ENCODE data around the gene ALOX15. TPM values are rescaled to one million over a fixed set of nuclear protein-coding genes. Genes with fewer than 3 reads are reported as not detected.
"Not testable (repeated sequence)": the region's sequence is repeated elsewhere in the genome, so short reads cannot be mapped to it uniquely, and the experiment has no call there.

Gene ALOX15, protein sequence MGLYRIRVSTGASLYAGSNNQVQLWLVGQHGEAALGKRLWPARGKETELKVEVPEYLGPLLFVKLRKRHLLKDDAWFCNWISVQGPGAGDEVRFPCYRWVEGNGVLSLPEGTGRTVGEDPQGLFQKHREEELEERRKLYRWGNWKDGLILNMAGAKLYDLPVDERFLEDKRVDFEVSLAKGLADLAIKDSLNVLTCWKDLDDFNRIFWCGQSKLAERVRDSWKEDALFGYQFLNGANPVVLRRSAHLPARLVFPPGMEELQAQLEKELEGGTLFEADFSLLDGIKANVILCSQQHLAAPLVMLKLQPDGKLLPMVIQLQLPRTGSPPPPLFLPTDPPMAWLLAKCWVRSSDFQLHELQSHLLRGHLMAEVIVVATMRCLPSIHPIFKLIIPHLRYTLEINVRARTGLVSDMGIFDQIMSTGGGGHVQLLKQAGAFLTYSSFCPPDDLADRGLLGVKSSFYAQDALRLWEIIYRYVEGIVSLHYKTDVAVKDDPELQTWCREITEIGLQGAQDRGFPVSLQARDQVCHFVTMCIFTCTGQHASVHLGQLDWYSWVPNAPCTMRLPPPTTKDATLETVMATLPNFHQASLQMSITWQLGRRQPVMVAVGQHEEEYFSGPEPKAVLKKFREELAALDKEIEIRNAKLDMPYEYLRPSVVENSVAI
- under 1 TPM in 1 of 2 experiments, not detected in 1; 0.36 TPM for total RNA-seq
- polyA plus RNA-seq (2013, experiment 1 of 2): 0.19 TPM
- polyA plus RNA-seq (2013, experiment 2 of 2): 0.18 TPM
- total RNA-seq: 0 to 0.57 (median 0.06) reads per million in 172 experiments

DNA sequence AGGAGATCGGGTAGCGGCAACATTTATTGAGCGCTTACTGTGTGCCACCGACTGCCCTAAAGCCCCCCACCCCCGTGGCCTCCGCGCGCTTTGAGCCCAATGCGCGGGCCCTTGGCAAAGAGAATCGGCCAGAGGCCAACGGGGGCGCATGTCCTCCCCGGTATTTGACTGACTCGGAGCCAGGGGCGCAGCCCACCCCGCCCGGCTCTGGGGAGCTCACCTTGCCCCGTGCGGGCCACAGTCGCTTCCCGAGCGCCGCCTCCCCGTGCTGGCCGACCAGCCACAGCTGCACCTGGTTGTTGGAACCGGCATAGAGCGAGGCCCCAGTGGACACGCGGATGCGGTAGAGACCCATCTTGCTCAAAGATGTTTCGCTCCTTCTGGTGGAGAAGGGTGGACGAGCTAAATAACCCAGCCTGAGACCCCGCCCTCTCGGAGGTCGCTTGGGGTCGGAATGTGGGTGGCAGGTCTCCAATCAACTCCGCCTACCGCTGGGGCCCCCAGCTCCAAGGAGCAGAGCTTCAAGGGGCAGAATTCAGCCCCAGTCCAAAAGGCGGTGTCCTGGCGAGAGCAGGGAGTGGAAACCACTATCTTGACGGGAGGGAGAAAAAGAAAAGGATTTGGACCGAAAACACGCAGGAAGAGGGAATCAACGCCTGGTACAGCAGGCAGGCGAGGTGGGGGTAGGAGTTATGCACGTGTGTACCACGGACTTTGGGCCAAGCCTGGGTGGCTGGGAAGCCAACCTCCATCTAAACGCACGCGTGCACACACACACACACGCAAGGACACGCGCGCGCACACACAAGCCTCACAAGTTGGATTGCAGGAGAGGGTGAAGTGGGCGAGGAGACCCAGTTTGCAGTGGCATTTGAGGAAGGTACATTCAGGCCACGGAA, at the start of gene ALOX15:
Gene ALOX15, minus strand, starts transcription at position 382 of the 899 bp plus-strand sequence. Its CDS starts 27 bp downstream, at position 355.
- Histone ChIP-seq H3K36me3 (ENCODE audit: insufficient read depth, low read length) (no peaks in the 10 kb centered on the region), H3K27ac (ENCODE audit: low read depth in 1 of 2, low read length in 2 of 2) (no peak within 1 kb of the TSS), H3K9me3 (ENCODE audit: control insufficient read depth in 1 of 2, insufficient read depth in 1 of 2, low read length in 2 of 2) (peaks cover 0 to 4% of the 10 kb centered on the region in 2 experiments), H3K4me1 (ENCODE audit: insufficient read depth, low read length) (peaks cover 10% of the 10 kb centered on the region), H3K27me3 (ENCODE audit: control insufficient read depth in 1 of 2, insufficient read depth in 2 of 2, low read length in 2 of 2) (peaks cover 42 to 49% of the 10 kb centered on the region in 2 experiments), H3K4me3 (ENCODE audit: low read length) (no peak within 1 kb of the TSS)
- TF ChIP-seq, protein P1, sequence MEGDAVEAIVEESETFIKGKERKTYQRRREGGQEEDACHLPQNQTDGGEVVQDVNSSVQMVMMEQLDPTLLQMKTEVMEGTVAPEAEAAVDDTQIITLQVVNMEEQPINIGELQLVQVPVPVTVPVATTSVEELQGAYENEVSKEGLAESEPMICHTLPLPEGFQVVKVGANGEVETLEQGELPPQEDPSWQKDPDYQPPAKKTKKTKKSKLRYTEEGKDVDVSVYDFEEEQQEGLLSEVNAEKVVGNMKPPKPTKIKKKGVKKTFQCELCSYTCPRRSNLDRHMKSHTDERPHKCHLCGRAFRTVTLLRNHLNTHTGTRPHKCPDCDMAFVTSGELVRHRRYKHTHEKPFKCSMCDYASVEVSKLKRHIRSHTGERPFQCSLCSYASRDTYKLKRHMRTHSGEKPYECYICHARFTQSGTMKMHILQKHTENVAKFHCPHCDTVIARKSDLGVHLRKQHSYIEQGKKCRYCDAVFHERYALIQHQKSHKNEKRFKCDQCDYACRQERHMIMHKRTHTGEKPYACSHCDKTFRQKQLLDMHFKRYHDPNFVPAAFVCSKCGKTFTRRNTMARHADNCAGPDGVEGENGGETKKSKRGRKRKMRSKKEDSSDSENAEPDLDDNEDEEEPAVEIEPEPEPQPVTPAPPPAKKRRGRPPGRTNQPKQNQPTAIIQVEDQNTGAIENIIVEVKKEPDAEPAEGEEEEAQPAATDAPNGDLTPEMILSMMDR (IDR thresholded peaks at IDR 0.05): no peak
- H3K27me3 Mint-ChIP-seq: peaks cover 85% of the 10 kb centered on the region
- intact Hi-C loops (cut with DNase I, micrococcal nuclease): no loop called here
- H3K4me1 Mint-ChIP-seq (ENCODE audit: low read depth): peaks cover 7% of the 10 kb centered on the region
- no peak for DNase-seq
- CTCF ChIA-PET: no interaction called here
- H3K9me3 Mint-ChIP-seq: no peaks in the 10 kb centered on the region
- no peak within 1 kb of the TSS for H3K4me3 Mint-ChIP-seq
- ATAC-seq (ENCODE audit: poor library complexity): no peak
- H3K27ac Mint-ChIP-seq: no peak within 1 kb of the TSS
- no peaks in the 10 kb centered on the region for H3K36me3 Mint-ChIP-seq (ENCODE audit: low read depth)
- POLR2A ChIA-PET: no interaction called here

DNA sequence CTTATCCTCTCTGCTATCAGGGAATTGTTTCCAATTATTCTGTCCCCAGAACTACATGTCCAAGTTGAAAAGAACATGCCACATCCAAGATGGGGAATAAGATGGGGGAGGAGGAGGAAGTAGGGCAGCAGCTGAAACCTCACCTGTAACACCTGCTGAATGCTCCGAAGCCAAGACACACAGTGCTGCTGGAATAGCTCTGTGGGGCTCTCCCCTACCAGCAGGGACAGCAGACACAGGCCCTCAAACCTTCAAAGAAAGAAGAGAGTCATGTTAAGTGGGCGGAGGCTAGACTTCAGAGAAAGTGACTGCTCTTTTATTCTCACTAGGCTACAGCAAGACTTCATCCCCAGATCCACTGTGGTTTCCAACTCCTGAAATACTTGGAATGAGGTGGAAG, 49.3 kb upstream of the ALOX15 start:
- Histone ChIP-seq H3K27me3 (ENCODE audit: control insufficient read depth in 1 of 2, insufficient read depth in 2 of 2, low read length in 2 of 2) (no peaks in the 10 kb centered on the region), H3K9me3 (ENCODE audit: control insufficient read depth in 1 of 2, insufficient read depth in 1 of 2, low read length in 2 of 2) (no peaks in the 10 kb centered on the region), H3K4me1 (ENCODE audit: insufficient read depth, low read length) (peaks cover 8% of the 10 kb centered on the region), H3K36me3 (ENCODE audit: insufficient read depth, low read length) (peaks cover 39% of the 10 kb centered on the region), H3K27ac (ENCODE audit: low read depth in 1 of 2, low read length in 2 of 2) (no peak overlapping the region), H3K4me3 (ENCODE audit: low read length) (no peak overlapping the region)
- DNase-seq (no peak), ATAC-seq (ENCODE audit: poor library complexity) (no peak)
- intact Hi-C loops (cut with DNase I, micrococcal nuclease): no loop called here
- Mint-ChIP-seq H3K9me3 (no peaks in the 10 kb centered on the region), H3K36me3 (ENCODE audit: low read depth) (peaks cover 76% of the 10 kb centered on the region), H3K27ac (no peak overlapping the region), H3K27me3 (no peaks in the 10 kb centered on the region), H3K4me1 (ENCODE audit: low read depth) (peaks cover 42% of the 10 kb centered on the region), H3K4me3 (no peak overlapping the region)
- TF ChIP-seq, protein P1 (IDR thresholded peaks at IDR 0.05): no peak
- POLR2A ChIA-PET: interaction anchor here (1.4 kb wide), 1 partner anchor 13 kb away, joined by 3 read pairs; no protein-coding TSS in a partner anchor
- CTCF ChIA-PET: no interaction called here

DNA sequence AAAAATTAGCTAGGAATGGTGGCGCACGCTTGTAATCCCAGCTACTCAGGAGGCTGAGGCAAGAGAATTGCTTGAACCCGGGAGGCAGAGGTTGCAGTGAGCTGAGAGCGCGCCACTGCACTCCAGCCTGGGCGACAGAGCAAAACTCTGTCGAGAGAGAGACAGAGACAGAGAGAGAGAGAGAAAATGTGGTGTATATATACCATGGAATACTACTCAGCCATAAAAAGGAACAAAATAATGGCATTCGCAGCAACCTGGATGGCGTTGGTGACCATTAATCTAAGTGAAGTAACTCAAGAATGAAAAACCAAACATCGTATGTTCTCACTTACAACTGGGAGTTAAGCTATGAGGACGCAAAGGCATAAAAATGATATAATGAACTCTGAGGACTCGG, 48.4 kb upstream of the ALOX15 start:
- H3K4me3 ChIP-seq (ENCODE audit: low read length); DNase-seq; ATAC-seq (ENCODE audit: poor library complexity); H3K4me3 Mint-ChIP-seq; H3K4me1 ChIP-seq (ENCODE audit: insufficient read depth, low read length); intact Hi-C loops (cut with DNase I, micrococcal nuclease); H3K27me3 ChIP-seq (ENCODE audit: control insufficient read depth in 1 of 2, insufficient read depth in 2 of 2, low read length in 2 of 2); H3K27ac Mint-ChIP-seq; H3K27ac ChIP-seq (ENCODE audit: low read depth in 1 of 2, low read length in 2 of 2); CTCF ChIA-PET; H3K9me3 ChIP-seq (ENCODE audit: control insufficient read depth in 1 of 2, insufficient read depth in 1 of 2, low read length in 2 of 2); H3K9me3 Mint-ChIP-seq; H3K27me3 Mint-ChIP-seq: not testable (repeated sequence)
- H3K4me1 Mint-ChIP-seq (ENCODE audit: low read depth): peaks cover 47% of the 10 kb centered on the region
- H3K36me3 Mint-ChIP-seq (ENCODE audit: low read depth): peaks cover 83% of the 10 kb centered on the region
- H3K36me3 ChIP-seq (ENCODE audit: insufficient read depth, low read length): peaks cover 45% of the 10 kb centered on the region
- POLR2A ChIA-PET: interaction anchor here (1.4 kb wide), 1 partner anchor 14 kb away, joined by 3 read pairs; no protein-coding TSS in a partner anchor

DNA sequence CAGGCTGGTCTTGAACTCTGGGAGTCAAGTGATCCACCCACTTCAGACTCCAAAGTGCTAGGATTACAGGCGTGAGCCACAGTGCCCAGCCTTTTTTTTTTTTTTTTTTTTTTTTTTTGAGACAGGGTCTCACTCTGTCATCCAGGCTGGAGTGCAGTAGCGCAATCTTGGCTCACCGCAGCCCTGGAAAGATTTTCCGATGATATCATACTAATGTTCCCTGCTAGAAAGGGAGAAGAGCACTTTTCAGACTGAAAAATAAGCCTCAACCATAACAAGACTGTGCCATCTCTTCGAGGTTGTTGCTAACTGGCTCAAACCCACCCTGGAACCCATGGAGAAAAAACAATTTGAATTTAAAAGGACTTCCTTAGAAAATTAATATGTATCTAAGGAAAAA, 42.3 kb upstream of the ALOX15 start:
- H3K4me3 ChIP-seq (ENCODE audit: low read length); CTCF ChIA-PET; H3K9me3 Mint-ChIP-seq; POLR2A ChIA-PET; H3K4me3 Mint-ChIP-seq; ATAC-seq (ENCODE audit: poor library complexity); H3K27ac Mint-ChIP-seq; H3K27me3 ChIP-seq (ENCODE audit: control insufficient read depth in 1 of 2, insufficient read depth in 2 of 2, low read length in 2 of 2); H3K27ac ChIP-seq (ENCODE audit: low read depth in 1 of 2, low read length in 2 of 2); intact Hi-C loops (cut with DNase I, micrococcal nuclease); H3K9me3 ChIP-seq (ENCODE audit: control insufficient read depth in 1 of 2, insufficient read depth in 1 of 2, low read length in 2 of 2); H3K4me1 ChIP-seq (ENCODE audit: insufficient read depth, low read length); H3K27me3 Mint-ChIP-seq; DNase-seq: not testable (repeated sequence)
- Mint-ChIP-seq H3K4me1 (ENCODE audit: low read depth) (peaks cover 15% of the 10 kb centered on the region), H3K36me3 (ENCODE audit: low read depth) (peaks cover 88% of the 10 kb centered on the region)
- H3K36me3 ChIP-seq (ENCODE audit: insufficient read depth, low read length): peaks cover 63% of the 10 kb centered on the region

Measured in CD4-positive, alpha-beta T cell (primary cell).